HepG2 (cell line): ENCODE results near the gene FIZ1. TPM values are rescaled to one million over a fixed set of nuclear protein-coding genes. Genes with fewer than 3 reads are reported as not detected.

Experiments
- CTCF ChIP-seq: sonication (generic); formaldehyde crosslinking; IDR thresholded peaks from 2 replicates; pipeline ENCODE4 v1.5.0; 2020; ENCODE audit warnings: mild to moderate bottlenecking, missing genetic modification reagents, moderate library complexity
- JUND ChIP-seq: sonication (generic); formaldehyde crosslinking; IDR thresholded peaks from 2 replicates; pipeline ENCODE4 v1.8.0; 2022; ENCODE audit warnings: mild to moderate bottlenecking, missing genetic modification reagents
- NR2F1 ChIP-seq, 2 experiments: fragments of 450-650 bp in 1 of 2; formaldehyde crosslinking in 1 of 2; IDR thresholded peaks; 2 replicates each; pipeline versions ENCODE4 v1.5.0 to v1.6.1; 2016 to 2020; ENCODE audit warnings: mild to moderate bottlenecking in 1 of 2, missing compliant biosample characterization in 1 of 2, missing genetic modification reagents in 1 of 2, moderate library complexity in 1 of 2
- TEF ChIP-seq: sonication (generic); formaldehyde crosslinking; IDR thresholded peaks from 2 replicates; pipeline ENCODE4 v1.5.0; 2020; ENCODE audit warnings: missing genetic modification reagents
- YEATS4 ChIP-seq: sonication (generic); formaldehyde crosslinking; IDR thresholded peaks from 2 replicates; pipeline ENCODE4 v1.4.0; 2020; ENCODE audit warnings: missing genetic modification reagents, borderline replicate concordance
- ZBTB39 ChIP-seq: sonication (generic); formaldehyde crosslinking; IDR thresholded peaks from 2 replicates; pipeline ENCODE4 v1.5.0; 2020; ENCODE audit warnings: missing genetic modification reagents
- ZC3H13 ChIP-seq: sonication (generic); formaldehyde crosslinking; IDR thresholded peaks from 2 replicates; pipeline ENCODE4 v1.8.1; 2023; ENCODE audit warnings: mild to moderate bottlenecking, missing genetic modification reagents, moderate library complexity
- ZNF136 ChIP-seq: sonication (generic); formaldehyde crosslinking; IDR thresholded peaks from 2 replicates; pipeline ENCODE4 v1.8.1; 2022; ENCODE audit warnings: low read depth, mild to moderate bottlenecking, moderate library complexity, missing genetic modification reagents
- ZNF235 ChIP-seq: sonication (generic); formaldehyde crosslinking; IDR thresholded peaks from 2 replicates; pipeline ENCODE4 v1.8.1; 2023; ENCODE audit warnings: mild to moderate bottlenecking, missing genetic modification reagents, borderline replicate concordance
- ZNF446 ChIP-seq: sonication (generic); formaldehyde crosslinking; IDR thresholded peaks from 2 replicates; pipeline ENCODE4 v1.5.0; 2020; ENCODE audit warnings: mild to moderate bottlenecking, missing genetic modification reagents
- ZNF574 ChIP-seq: sonication (generic); formaldehyde crosslinking; IDR thresholded peaks from 2 replicates; pipeline ENCODE4 v1.4.0; 2020; ENCODE audit warnings: missing genetic modification reagents
- ZNF580 ChIP-seq: IDR thresholded peaks from 2 replicates; pipeline ENCODE4 v1.6.1; 2016; ENCODE audit warnings: low read depth, borderline replicate concordance
- ZNF644 ChIP-seq: IDR thresholded peaks from 2 replicates; pipeline ENCODE4 v1.6.1; 2016; ENCODE audit warnings: low read depth
- ZNF646 ChIP-seq: sonication (generic); formaldehyde crosslinking; IDR thresholded peaks from 2 replicates; pipeline ENCODE4 v1.9.0; 2021; ENCODE audit warnings: mild to moderate bottlenecking, missing genetic modification reagents
- ZNF672 ChIP-seq: sonication (generic); formaldehyde crosslinking; IDR thresholded peaks from 2 replicates; pipeline ENCODE4 v1.8.1; 2022; ENCODE audit warnings: missing genetic modification reagents
- polyA plus RNA-seq, 8 experiments: library from polyadenylated mRNA; depleted of rRNA in 3 of 8; stranded (reverse) in 7 of 8; unstranded in 1 of 8; fragments of >200 nt; fragmentation: Illumina TruSeq in 4 of 8; extraction: Trizol in 4 of 8; gene quantifications; 2 replicates each; pipeline versions ENCODE4 v1.2.1 to v1.2.3, GENCODE V29; 2011 to 2016; ENCODE audit warnings: low read depth in 4 of 8, missing spikeins in 1 of 8, mixed read lengths in 1 of 8; ENCODE audit not compliant: insufficient read depth in 1 of 8
- total RNA-seq, 5 experiments: library from RNA; depleted of rRNA; stranded (reverse); fragments of >200 nt; fragmentation: Illumina TruSeq; extraction: Trizol; gene quantifications; 2 replicates each; pipeline ENCODE4 v1.2.3, GENCODE V29; 2016; ENCODE audit warnings: low read depth in 1 of 5

The FIZ1 gene
- total and polyA plus RNA-seq, 2 of the 13 experiments (the other 11 are each of a cell fraction or from before 2014, with no cell fraction given), result 3.6 to 5.9 TPM

GRCh38 chr19:55605207-55605636 is 5.9 kb upstream of the FIZ1 start (continued):
- TF ChIP-seq ZNF644 (CRISPR knock-in tag) (no peak), ZNF136 (CRISPR knock-in tag) (no peak), NR2F1 (CRISPR knock-in tag; IDR thresholded peaks at IDR 0.05) (no peak), JUND (CRISPR knock-in tag) (no peak), ZNF646 (no peak), ZNF446 (CRISPR knock-in tag) (no peak), CTCF (CRISPR knock-in tag) (no peak), ZNF672 (CRISPR knock-in tag) (no peak), YEATS4 (CRISPR knock-in tag) (no peak; the same call in 1 of the 2 replicates), ZC3H13 (no peak), ZNF574 (CRISPR knock-in tag) (peak; percentile 63; the same call in 1 of the 2 replicates), TEF (CRISPR knock-in tag) (no peak), ZNF580 (CRISPR knock-in tag) (no peak), ZNF235 (CRISPR knock-in tag) (no peak), ZBTB39 (CRISPR knock-in tag) (no peak)
